MCF 10A (cell line): ENCODE data around the gene TTF1. TPM values are rescaled to one million over a fixed set of nuclear protein-coding genes. Genes with fewer than 3 reads are reported as not detected.

Experiments
- BruUV-seq: library from RNA; stranded (reverse); fragments of 400-500 nt; replicated peaks from 2 replicates; lab custom pipeline; 2021; lab: Mats Ljungman, UMichigan
- CTCF ChIA-PET: fragments of 300-600 bp; sonication (Branson Sonifier 250); formaldehyde crosslinking; extraction: SDS; loops from one replicate; lab custom pipeline; 2021; ENCODE audit warnings: antibody characterized with exemption, inconsistent platforms; lab: Yijun Ruan, JAX
- POLR2A ChIA-PET: fragments of 300-600, 350-650 bp; sonication (Branson Sonifier 250); formaldehyde crosslinking; extraction: SDS; loops from one replicate; lab custom pipeline; 2020; ENCODE audit warnings: antibody characterized with exemption, inconsistent platforms; lab: Yijun Ruan, JAX
- DNase-seq: peaks from one replicate; pipeline ENCODE4 v3.0.0-alpha.2; 2018; ENCODE audit not compliant: unreplicated experiment
- H3K27ac Mint-ChIP-seq: one replicate; pipeline ENCODE4 v1.8.0; 2022; ENCODE audit warnings: mild to moderate bottlenecking, low read depth, mixed read lengths; ENCODE audit not compliant: unreplicated experiment
- H3K27me3 Mint-ChIP-seq: one replicate; pipeline ENCODE4 v1.8.0; 2022; ENCODE audit warnings: mixed read lengths; ENCODE audit not compliant: insufficient read depth, unreplicated experiment
- H3K36me3 Mint-ChIP-seq: one replicate; pipeline ENCODE4 v1.8.0; 2022; ENCODE audit warnings: mild to moderate bottlenecking, moderate library complexity, mixed read lengths; ENCODE audit not compliant: insufficient read depth, unreplicated experiment
- H3K4me1 Mint-ChIP-seq: one replicate; pipeline ENCODE4 v1.8.0; 2022; ENCODE audit warnings: mixed read lengths; ENCODE audit not compliant: insufficient read depth, unreplicated experiment
- H3K4me3 Mint-ChIP-seq: one replicate; pipeline ENCODE4 v1.8.0; 2022; ENCODE audit warnings: mild to moderate bottlenecking, moderate library complexity, mixed read lengths; ENCODE audit not compliant: unreplicated experiment
- H3K9me3 Mint-ChIP-seq: one replicate; pipeline ENCODE4 v1.8.0; 2022; ENCODE audit warnings: mixed read lengths; ENCODE audit not compliant: unreplicated experiment
- intact Hi-C: fragments of 100-400 bp; cut with micrococcal nuclease; formaldehyde crosslinking; loops from 2 replicates; pipeline ENCODE4 v1.14.1; 2022
- total RNA-seq: library from RNA; stranded (reverse); gene quantifications from 2 replicates; pipeline ENCODE4 v1.2.3, GENCODE V29; 2022
- TF ChIP-seq, protein P1 (sequence below): fragments of 200-600 bp; IDR thresholded peaks from one replicate; pipeline ENCODE4 v1.8.0; 2022; ENCODE audit warnings: antibody characterized with exemption, mild to moderate bottlenecking; ENCODE audit not compliant: unreplicated experiment

TTF1 gene
- total RNA-seq, 1 experiment from 2014 or later, result 9.7 TPM

DNA sequence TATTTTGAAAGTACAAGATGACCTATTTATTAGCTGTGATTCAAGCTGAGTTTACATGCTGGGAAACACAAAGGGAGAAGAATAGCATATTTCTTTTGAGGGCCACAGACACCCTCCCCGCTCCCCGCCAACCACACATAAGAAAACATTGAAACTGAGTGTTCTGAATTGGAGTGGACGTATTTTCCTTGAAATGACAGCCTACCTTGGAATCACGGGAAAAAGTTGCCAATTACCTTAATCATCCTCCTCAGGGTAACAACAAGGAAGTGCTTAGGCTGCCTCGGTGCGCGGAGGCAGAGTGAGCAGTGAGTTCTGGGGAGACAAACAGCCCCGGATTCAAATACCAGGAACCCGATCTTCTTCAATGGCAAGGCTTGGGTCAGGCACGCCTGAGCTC, 34.8 kb upstream of the TTF1 start:
- H3K4me1 Mint-ChIP-seq, result no peaks in the 10 kb centered on the region
- no peak for DNase-seq
- H3K4me3 Mint-ChIP-seq, result no peak overlapping the region
- peaks cover 63% of the 10 kb centered on the region for H3K27me3 Mint-ChIP-seq
- intact Hi-C loops, result no loop called here
- no peaks in the 10 kb centered on the region for H3K36me3 Mint-ChIP-seq
- POLR2A ChIA-PET, result no interaction called here
- BruUV-seq, result no TSS peak
- TF ChIP-seq, protein P1, sequence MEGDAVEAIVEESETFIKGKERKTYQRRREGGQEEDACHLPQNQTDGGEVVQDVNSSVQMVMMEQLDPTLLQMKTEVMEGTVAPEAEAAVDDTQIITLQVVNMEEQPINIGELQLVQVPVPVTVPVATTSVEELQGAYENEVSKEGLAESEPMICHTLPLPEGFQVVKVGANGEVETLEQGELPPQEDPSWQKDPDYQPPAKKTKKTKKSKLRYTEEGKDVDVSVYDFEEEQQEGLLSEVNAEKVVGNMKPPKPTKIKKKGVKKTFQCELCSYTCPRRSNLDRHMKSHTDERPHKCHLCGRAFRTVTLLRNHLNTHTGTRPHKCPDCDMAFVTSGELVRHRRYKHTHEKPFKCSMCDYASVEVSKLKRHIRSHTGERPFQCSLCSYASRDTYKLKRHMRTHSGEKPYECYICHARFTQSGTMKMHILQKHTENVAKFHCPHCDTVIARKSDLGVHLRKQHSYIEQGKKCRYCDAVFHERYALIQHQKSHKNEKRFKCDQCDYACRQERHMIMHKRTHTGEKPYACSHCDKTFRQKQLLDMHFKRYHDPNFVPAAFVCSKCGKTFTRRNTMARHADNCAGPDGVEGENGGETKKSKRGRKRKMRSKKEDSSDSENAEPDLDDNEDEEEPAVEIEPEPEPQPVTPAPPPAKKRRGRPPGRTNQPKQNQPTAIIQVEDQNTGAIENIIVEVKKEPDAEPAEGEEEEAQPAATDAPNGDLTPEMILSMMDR, result no peak
- H3K9me3 Mint-ChIP-seq, result no peaks in the 10 kb centered on the region
- no peak overlapping the region for H3K27ac Mint-ChIP-seq
- CTCF ChIA-PET, result interaction anchor here (0.9 kb wide), 1 partner anchor 307 kb away, joined by 3 read pairs; no protein-coding TSS in a partner anchor

DNA sequence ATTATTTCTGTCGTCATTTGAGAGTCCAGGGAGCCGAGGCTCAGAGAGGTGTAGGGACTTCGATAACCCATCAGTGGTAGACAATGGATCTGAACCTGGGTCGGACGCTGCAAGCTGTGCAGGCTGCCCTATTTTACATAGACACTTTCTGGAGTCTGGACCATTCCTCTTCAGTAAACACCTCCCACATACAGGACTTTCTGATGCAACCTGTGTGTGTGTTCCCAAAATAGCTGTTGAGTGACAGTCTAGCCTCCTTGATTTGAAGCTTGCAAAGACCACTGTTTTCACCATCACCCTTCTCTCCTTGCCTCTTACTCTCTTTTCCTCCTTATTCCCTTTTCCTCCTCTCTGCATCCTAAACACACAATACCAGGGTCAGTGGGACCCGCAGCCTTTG, 34.1 kb upstream of the TTF1 start:
- POLR2A ChIA-PET, result no interaction called here
- Mint-ChIP-seq H3K27ac (no peak overlapping the region), H3K36me3 (no peaks in the 10 kb centered on the region), H3K4me3 (no peak overlapping the region), H3K4me1 (no peaks in the 10 kb centered on the region), H3K27me3 (peaks cover 68% of the 10 kb centered on the region), H3K9me3 (no peaks in the 10 kb centered on the region)
- TF ChIP-seq, protein P1, result no peak
- intact Hi-C loops, result no loop called here
- no peak for DNase-seq
- CTCF ChIA-PET, result no interaction called here
- BruUV-seq, result no TSS peak

- no peak for DNase-seq
- POLR2A ChIA-PET, result no interaction called here
- H3K36me3 Mint-ChIP-seq, result no peaks in the 10 kb centered on the region
- BruUV-seq, result no TSS peak
- peaks cover 68% of the 10 kb centered on the region for H3K27me3 Mint-ChIP-seq
- TF ChIP-seq, protein P1, result no peak
- no peaks in the 10 kb centered on the region for H3K9me3 Mint-ChIP-seq
- no peak overlapping the region for H3K27ac Mint-ChIP-seq
- intact Hi-C loops, result no loop called here
- H3K4me3 Mint-ChIP-seq, result no peak overlapping the region
- no peaks in the 10 kb centered on the region for H3K4me1 Mint-ChIP-seq
- CTCF ChIA-PET, result interaction anchor here (0.6 to 0.7 kb wide), 2 partner anchors 42 to 1465 kb away, joined by 3 to 4 read pairs; no protein-coding TSS in a partner anchor
These were observed 32.5 kb upstream of the TTF1 start for GRCh38 chr9:132439153-132439552.

DNA sequence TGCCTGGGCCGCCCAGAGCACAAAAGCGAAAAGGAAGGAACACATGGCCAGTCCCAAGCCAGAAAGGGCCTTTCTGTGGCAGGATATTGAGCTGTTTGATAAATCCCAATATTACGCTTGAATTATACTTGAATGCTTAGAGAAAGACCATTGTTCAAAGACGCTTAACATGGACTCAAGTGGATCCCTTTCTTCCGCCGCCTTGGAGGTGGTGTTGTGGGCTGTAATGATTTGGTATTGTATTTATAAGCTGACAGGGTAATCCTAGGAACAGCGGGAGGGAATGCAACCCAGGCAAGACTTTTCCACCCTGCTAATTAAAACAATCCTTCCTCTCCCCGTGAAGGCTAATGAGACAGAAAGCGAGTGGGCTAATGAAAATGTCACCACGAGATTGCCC, 28.2 kb upstream of the TTF1 start:
- DNase-seq, result no peak
- Mint-ChIP-seq H3K4me1 (no peaks in the 10 kb centered on the region), H3K4me3 (no peak overlapping the region), H3K27ac (no peak overlapping the region), H3K9me3 (no peaks in the 10 kb centered on the region), H3K36me3 (no peaks in the 10 kb centered on the region), H3K27me3 (peaks cover 77% of the 10 kb centered on the region)
- CTCF ChIA-PET, result no interaction called here
- POLR2A ChIA-PET, result no interaction called here
- intact Hi-C loops, result no loop called here
- TF ChIP-seq, protein P1, result no peak
- no TSS peak for BruUV-seq
